Middle frontal gyrus (tissue), 1 donor: Measurements from ENCODE around the gene CHRNA5.
"Not testable (repeated sequence)": the region's sequence is repeated elsewhere in the genome, so short reads cannot be mapped to it uniquely, and the experiment has no call there.

ENCODE experiments used
- DNase-seq: peaks from one replicate; pipeline ENCODE4 v3.0.0-alpha.2; 2015; ENCODE audit warnings: low spot score; ENCODE audit errors: extremely low spot score

CHRNA5 gene

GRCh38 chr15:78565097-78565950, at the start of gene CHRNA5:
TSS of gene CHRNA5 (plus strand) at chr15:78565520. CDS start at chr15:78565720, 200 bp downstream.
- no peak for DNase-seq

- not testable (repeated sequence) for DNase-seq
Observed at GRCh38 chr15:78520035-78520434, 45.3 kb upstream of the CHRNA5 start.

- DNase-seq, result no peak
Observed at GRCh38 chr15:78524230-78524629, 41.1 kb upstream of the CHRNA5 start.

GRCh38 chr15:78527325-78527724, 38.0 kb upstream of the CHRNA5 start:
- DNase-seq, result no peak

GRCh38 chr15:78533331-78533730, 32.0 kb upstream of the CHRNA5 start:
- no peak for DNase-seq

GRCh38 chr15:78536134-78536533, 29.2 kb upstream of the CHRNA5 start:
- DNase-seq, result no peak

GRCh38 chr15:78537266-78537905, 27.9 kb upstream of the CHRNA5 start:
- no peak for DNase-seq

- DNase-seq, result no peak
Observed at GRCh38 chr15:78538358-78538757, 27.0 kb upstream of the CHRNA5 start.

GRCh38 chr15:78539464-78540140, 25.7 kb upstream of the CHRNA5 start:
- DNase-seq, result not testable (repeated sequence)

- peak; percentile 80 for DNase-seq
Observed at GRCh38 chr15:78540141-78540870, 25.0 kb upstream of the CHRNA5 start, which contains the start of gene PSMA4. TSS of gene PSMA4 (plus strand) at chr15:78540444. CDS start at chr15:78541928, 1,484 bp downstream.

- no peak for DNase-seq
Observed at GRCh38 chr15:78540871-78541743, 24.2 kb upstream of the CHRNA5 start.

GRCh38 chr15:78541744-78542034, 23.6 kb upstream of the CHRNA5 start:
- no peak for DNase-seq

- DNase-seq, result no peak
Observed at GRCh38 chr15:78542647-78543046, 22.7 kb upstream of the CHRNA5 start.

GRCh38 chr15:78550194-78550593, 15.1 kb upstream of the CHRNA5 start:
- no peak for DNase-seq

GRCh38 chr15:78550815-78551214, 14.5 kb upstream of the CHRNA5 start:
- DNase-seq, result no peak

GRCh38 chr15:78551902-78552301, 13.4 kb upstream of the CHRNA5 start:
- DNase-seq, result no peak

GRCh38 chr15:78552597-78552996, 12.7 kb upstream of the CHRNA5 start:
- DNase-seq, result no peak

- not testable (repeated sequence) for DNase-seq
Observed at GRCh38 chr15:78560201-78560600, 5.1 kb upstream of the CHRNA5 start.

GRCh38 chr15:78561490-78561889, 3.8 kb upstream of the CHRNA5 start:
- DNase-seq, result no peak

GRCh38 chr15:78563092-78563491, 2.2 kb upstream of the CHRNA5 start:
- no peak for DNase-seq

GRCh38 chr15:78564743-78565096, 600 bp upstream of the CHRNA5 start:
- no peak for DNase-seq
